GM23338 (cell line): ENCODE data around the gene CASS4. TPM values are rescaled to one million over a fixed set of nuclear protein-coding genes. Genes with fewer than 3 reads are reported as not detected.

Experiments
- ATAC-seq: fragments of 200-7000 bp; cut with Tn5 transposase; 3 replicates; pipeline ENCODE4 v1.9.1; 2020
- DNase-seq: peaks from one replicate; pipeline ENCODE4 v3.0.0-alpha.2; 2015; ENCODE audit warnings: low spot score
- H2AFZ ChIP-seq: fragments of 200-600 bp; sonication (generic); 2 replicates; pipeline ENCODE4 v1.8.0; 2016; ENCODE audit warnings: antibody characterized with exemption, mild to moderate bottlenecking, moderate library complexity
- H3F3A ChIP-seq: fragments of 200-600 bp; sonication (generic); replicated peaks from 2 replicates; pipeline ENCODE4 v1.8.0; 2017; ENCODE audit warnings: antibody characterized with exemption, mixed run types, low read depth
- H3K27ac ChIP-seq: fragments of 200-600 bp; sonication (generic); 2 replicates; pipeline ENCODE4 v1.6.1; 2016; ENCODE audit warnings: low read depth
- H3K27me3 ChIP-seq: fragments of 200-600 bp; sonication (generic); 2 replicates; pipeline ENCODE4 v1.8.0; 2016; ENCODE audit warnings: mild to moderate bottlenecking, mixed run types, moderate library complexity; ENCODE audit not compliant: insufficient read depth
- H3K36me3 ChIP-seq: fragments of 200-600 bp; sonication (generic); 2 replicates; pipeline ENCODE4 v1.8.0; 2016; ENCODE audit warnings: mild to moderate bottlenecking; ENCODE audit not compliant: insufficient read depth
- H3K4me1 ChIP-seq: fragments of 200-600 bp; sonication (generic); 2 replicates; pipeline ENCODE4 v1.8.0; 2016; ENCODE audit warnings: mild to moderate bottlenecking, moderate library complexity; ENCODE audit not compliant: insufficient read depth
- H3K4me2 ChIP-seq: fragments of 200-600 bp; sonication (generic); 2 replicates; pipeline ENCODE4 v1.7.1; 2017; ENCODE audit warnings: mixed run types
- H3K4me3 ChIP-seq: fragments of 200-600 bp; sonication (generic); 2 replicates; pipeline ENCODE4 v1.6.1; 2016; ENCODE audit warnings: mixed run types
- H3K79me2 ChIP-seq: fragments of 200-600 bp; sonication (generic); replicated peaks from 2 replicates; pipeline ENCODE4 v1.8.0; 2017; ENCODE audit warnings: mild to moderate bottlenecking; ENCODE audit not compliant: insufficient read depth
- H3K9me2 ChIP-seq: fragments of 200-600 bp; sonication (generic); 2 replicates; pipeline ENCODE4 v1.8.0; 2017; ENCODE audit not compliant: insufficient read depth
- H4K20me1 ChIP-seq: fragments of 200-600 bp; sonication (generic); replicated peaks from 2 replicates; pipeline ENCODE4 v1.8.0; 2017; ENCODE audit warnings: mild to moderate bottlenecking; ENCODE audit not compliant: insufficient read depth
- H3K27ac Mint-ChIP-seq: 2 replicates; pipeline ENCODE4 v1.8.0; 2020; ENCODE audit warnings: inconsistent platforms, mild to moderate bottlenecking, moderate library complexity, mixed read lengths
- H3K27me3 Mint-ChIP-seq: 3 replicates; pipeline ENCODE4 v1.8.0; 2022; ENCODE audit warnings: low read depth, mild to moderate bottlenecking, moderate library complexity, mixed read lengths, inconsistent platforms; ENCODE audit not compliant: insufficient read depth, poor library complexity
- H3K36me3 Mint-ChIP-seq: 3 replicates; pipeline ENCODE4 v1.8.0; 2021; ENCODE audit warnings: low read depth, mild to moderate bottlenecking, inconsistent platforms, moderate library complexity, mixed read lengths
- H3K4me1 Mint-ChIP-seq: 3 replicates; pipeline ENCODE4 v1.8.0; 2020; ENCODE audit warnings: mild to moderate bottlenecking, inconsistent platforms, mixed read lengths
- H3K4me3 Mint-ChIP-seq: 3 replicates; pipeline ENCODE4 v1.8.0; 2021; ENCODE audit warnings: moderate library complexity, mild to moderate bottlenecking, inconsistent platforms, mixed read lengths
- H3K9me3 Mint-ChIP-seq: 3 replicates; pipeline ENCODE4 v1.8.0; 2020; ENCODE audit warnings: moderate library complexity, mild to moderate bottlenecking, inconsistent platforms, mixed read lengths
- CREB1 ChIP-seq: fragments of 250-450 bp; sonication (Bioruptor Pico); IDR thresholded peaks from 2 replicates; pipeline ENCODE4 v1.5.0; 2020; ENCODE audit warnings: low read depth, mild to moderate bottlenecking, moderate library complexity
- CTCF ChIP-seq, 2 experiments: fragments of 200-600 bp in 1 of 2; sonication (generic) in 1 of 2; conservative IDR thresholded peaks; 2 replicates each; pipeline versions ENCODE4 v1.5.1 to v1.6.1; 2016 to 2017; ENCODE audit warnings: antibody characterized with exemption in 2 of 2, low read depth in 2 of 2, mild to moderate bottlenecking in 2 of 2, moderate library complexity in 1 of 2
- EZH2 ChIP-seq: fragments of 200-600 bp; sonication (generic); IDR thresholded peaks from one replicate; pipeline ENCODE4 v1.8.0; 2017; ENCODE audit warnings: antibody characterized with exemption, mild to moderate bottlenecking, low read depth; ENCODE audit not compliant: unreplicated experiment
- EZH2phosphoT487 ChIP-seq: fragments of 200-600 bp; sonication (generic); IDR thresholded peaks from one replicate; pipeline ENCODE4 v1.8.1; 2018; ENCODE audit warnings: antibody characterized with exemption; ENCODE audit not compliant: unreplicated experiment
- JUNB ChIP-seq: IDR thresholded peaks from one replicate; pipeline ENCODE4 v1.6.1; 2016; ENCODE audit warnings: antibody characterized with exemption; ENCODE audit not compliant: unreplicated experiment
- NANOG ChIP-seq: IDR thresholded peaks from 2 replicates; pipeline ENCODE4 v1.6.1; 2016; ENCODE audit warnings: antibody characterized with exemption, borderline replicate concordance
- REST ChIP-seq: IDR thresholded peaks from one replicate; pipeline ENCODE4 v1.6.1; 2018; ENCODE audit warnings: antibody characterized with exemption; ENCODE audit not compliant: unreplicated experiment
- STAT1 ChIP-seq: IDR thresholded peaks from one replicate; pipeline ENCODE4 v1.6.1; 2016; ENCODE audit warnings: antibody characterized with exemption; ENCODE audit not compliant: unreplicated experiment
- ZNF114 ChIP-seq: fragments of 250-450 bp; sonication (Bioruptor Pico); IDR thresholded peaks from 2 replicates; pipeline ENCODE4 v1.5.0; 2020; ENCODE audit warnings: mild to moderate bottlenecking, moderate library complexity
- ZNF331 ChIP-seq: fragments of 250-450 bp; sonication (Bioruptor Pico); IDR thresholded peaks from 2 replicates; pipeline ENCODE4 v1.5.0; 2020; ENCODE audit warnings: low read depth, mild to moderate bottlenecking, moderate library complexity
- ZNF462 ChIP-seq: fragments of 250-450 bp; sonication (Bioruptor Pico); IDR thresholded peaks from 2 replicates; pipeline ENCODE4 v1.5.0; 2020; ENCODE audit warnings: mild to moderate bottlenecking, moderate library complexity
- polyA plus RNA-seq: library from polyadenylated mRNA; unstranded; fragments of >200 nt; fragmentation: Nextera tagmentation; extraction: Ambion mirVana; gene quantifications from 2 replicates; pipeline ENCODE4 v1.2.1, GENCODE V29; 2016
- total RNA-seq: library from RNA; depleted of rRNA; stranded (reverse); fragments of >200 nt; shearing (Covaris generic); gene quantifications from 2 replicates; pipeline ENCODE4 v1.2.3, GENCODE V29; 2014

The CASS4 gene
- total and polyA plus RNA-seq, 2 experiments from 2014 or later = not detected

- H3F3A ChIP-seq = no peaks in the 10 kb centered on the region
- H3K79me2 ChIP-seq = no peaks in the 10 kb centered on the region
- H3K27ac ChIP-seq = no peak overlapping the region
- peaks cover 3% of the 10 kb centered on the region; the same call in 1 of the 2 replicates for H3K36me3 ChIP-seq
- Mint-ChIP-seq H3K4me3 (no peak overlapping the region), H3K9me3 (no peaks in the 10 kb centered on the region; the same call in 2 of the 3 replicates), H3K27me3 (peaks cover 2% of the 10 kb centered on the region), H3K4me1 (no peaks in the 10 kb centered on the region), H3K27ac (no peak overlapping the region), H3K36me3 (peaks cover 33% of the 10 kb centered on the region)
- TF ChIP-seq ZNF331 (CRISPR knock-in tag) = no peak
- H3K4me3 ChIP-seq = no peak overlapping the region
- DNase-seq (no peak), ATAC-seq (no peak)
- peaks cover 6% of the 10 kb centered on the region for H4K20me1 ChIP-seq
- no peaks in the 10 kb centered on the region for H3K9me2 ChIP-seq
- no peak overlapping the region for H3K4me2 ChIP-seq
- H3K27me3 ChIP-seq = no peaks in the 10 kb centered on the region
- H2AFZ ChIP-seq = no peak overlapping the region
- H3K4me1 ChIP-seq = no peaks in the 10 kb centered on the region
Measured at GRCh38 chr20:56483970-56484369, 71.9 kb downstream of the CASS4 start.

GRCh38 chr20:56487216-56487615, 75.2 kb downstream of the CASS4 start:
- no peak overlapping the region for H3K4me3 ChIP-seq
- DNase-seq (no peak), ATAC-seq (no peak)
- H3K27me3 ChIP-seq = no peaks in the 10 kb centered on the region
- Mint-ChIP-seq H3K27ac (no peak overlapping the region), H3K27me3 (peaks cover 2% of the 10 kb centered on the region), H3K4me3 (no peak overlapping the region), H3K9me3 (no peaks in the 10 kb centered on the region; the same call in 2 of the 3 replicates), H3K4me1 (no peaks in the 10 kb centered on the region), H3K36me3 (peaks cover 27% of the 10 kb centered on the region)
- H3K9me2 ChIP-seq = no peaks in the 10 kb centered on the region
- H3K4me2 ChIP-seq = no peak overlapping the region
- H4K20me1 ChIP-seq = peaks cover 6% of the 10 kb centered on the region
- H3K27ac ChIP-seq = no peak overlapping the region
- H3K36me3 ChIP-seq = peaks cover 4% of the 10 kb centered on the region; the same call in 1 of the 2 replicates
- peaks cover 6% of the 10 kb centered on the region; the same call in 1 of the 2 replicates for H3K79me2 ChIP-seq
- no peaks in the 10 kb centered on the region for H3F3A ChIP-seq
- H2AFZ ChIP-seq = no peak overlapping the region
- no peaks in the 10 kb centered on the region for H3K4me1 ChIP-seq
- TF ChIP-seq CREB1 (CRISPR knock-in tag) (no peak), STAT1 (no peak), EZH2phosphoT487 (no peak), ZNF331 (CRISPR knock-in tag) (no peak), REST (no peak), EZH2 (no peak), NANOG (no peak), ZNF462 (CRISPR knock-in tag) (no peak), CTCF (conservative IDR thresholded peaks at IDR 0.05; ENCODE audit: low read depth in 2 of 2) (no peak), ZNF114 (CRISPR knock-in tag) (no peak), JUNB (no peak)
